Measurements from ENCODE around the gene GRB2. TPM values are rescaled to one million over a fixed set of nuclear protein-coding genes. Genes with fewer than 3 reads are reported as not detected.
A peak's percentile ranks its signal among the peaks of the same experiment; 100 is the strongest.
"Not testable (repeated sequence)": the region's sequence is repeated elsewhere in the genome, so short reads cannot be mapped to it uniquely, and the experiment has no call there.

GRB2 gene
- total and polyA plus RNA-seq, 10 donors, result 66.8 to 352 (median 209) TPM

GRCh38 chr17:75349589-75349988 lies 55.9 kb downstream of the GRB2 start:
- H3K9me3 ChIP-seq, result no peaks in the 10 kb centered on the region
- TF ChIP-seq POLR2A (IDR thresholded peaks at IDR 0.05) (no peak), CTCF (IDR thresholded peaks at IDR 0.05 in 8 of 11, conservative IDR thresholded peaks at IDR 0.05 in 3 of 11) (no peak), POLR2AphosphoS5 (IDR thresholded peaks at IDR 0.05) (no peak)
- H3K36me3 ChIP-seq, result peaks cover 0 to 11% (median 0%) of the 10 kb centered on the region in 6 donors
- intact Hi-C loops (cut with DNase I; ENCODE audit: low total_unique reads), result no loop called here
- no peaks in the 10 kb centered on the region for H3K27me3 ChIP-seq (replicated peaks in 1 of 7)
- peak overlapping the region in 2 of 8 donors; percentile 76 to 83 for H3K27ac ChIP-seq
- 89 to 96% (median 94%) methylated on average over 7 to 8 of the region's 8 CpGs for WGBS, 5 donors
- H3K4me1 ChIP-seq, result peaks cover 25 to 99% (median 81%) of the 10 kb centered on the region in 6 donors
- H3K4me3 ChIP-seq, result no peak overlapping the region
- no peak for DNase-seq

- no peak for TF ChIP-seq CTCF (IDR thresholded peaks at IDR 0.05 in 8 of 11, conservative IDR thresholded peaks at IDR 0.05 in 3 of 11)
- no peak for TF ChIP-seq POLR2A (IDR thresholded peaks at IDR 0.05)
- peak in 1 of 3 donors; percentile 7 for TF ChIP-seq POLR2AphosphoS5 (IDR thresholded peaks at IDR 0.05)
- Histone ChIP-seq H3K36me3 (peaks cover 0 to 11% (median 0%) of the 10 kb centered on the region in 6 donors), H3K4me1 (peaks cover 32 to 99% (median 88%) of the 10 kb centered on the region in 6 donors), H3K9me3 (no peaks in the 10 kb centered on the region), H3K4me3 (peak overlapping the region in 1 of 8 donors; percentile 21), H3K27me3 (replicated peaks in 1 of 7) (no peaks in the 10 kb centered on the region), H3K27ac (peak overlapping the region in 4 of 8 donors; percentile 76 to 83 (median 78))
- 78 to 92% (median 89%) methylated on average over 8 of the region's 8 CpGs for WGBS, 5 donors
- intact Hi-C loops (cut with DNase I; ENCODE audit: low total_unique reads), result no loop called here
- DNase-seq, result no peak
Measured at GRCh38 chr17:75348386-75349012, 57.0 kb downstream of the GRB2 start.

GRCh38 chr17:75346906-75347305 lies 58.6 kb downstream of the GRB2 start:
- 28 to 44% (median 41%) methylated on average over 6 of the region's 6 CpGs for WGBS, 5 donors
- no peak for DNase-seq
- Histone ChIP-seq H3K27me3 (replicated peaks in 1 of 7) (no peaks in the 10 kb centered on the region), H3K9me3 (no peaks in the 10 kb centered on the region), H3K36me3 (peaks cover 0 to 8% (median 0%) of the 10 kb centered on the region in 6 donors), H3K4me1 (peaks cover 46 to 100% (median 96%) of the 10 kb centered on the region in 6 donors), H3K4me3 (peak overlapping the region in 5 of 8 donors; percentile 2 to 57 (median 17)), H3K27ac (peak overlapping the region; percentile 21 to 83 (median 66))
- intact Hi-C loops (cut with DNase I; ENCODE audit: low total_unique reads), result no loop called here
- no peak for TF ChIP-seq POLR2AphosphoS5 (IDR thresholded peaks at IDR 0.05)

GRCh38 chr17:75346368-75346767 lies 59.1 kb downstream of the GRB2 start:
- peak overlapping the region in 7 of 8 donors; percentile 46 to 83 (median 76) for H3K27ac ChIP-seq
- H3K27me3 ChIP-seq (replicated peaks in 1 of 7); intact Hi-C loops (cut with DNase I; ENCODE audit: low total_unique reads); H3K9me3 ChIP-seq; DNase-seq; H3K36me3 ChIP-seq: not testable (repeated sequence)
- H3K4me3 ChIP-seq, result peak overlapping the region in 5 of 8 donors; percentile 2 to 57 (median 17)
- H3K4me1 ChIP-seq, result peaks cover 49 to 100% (median 96%) of the 10 kb centered on the region in 6 donors
- 62 to 73% (median 68%) methylated on average over 9 of the region's 9 CpGs for WGBS, 5 donors

GRCh38 chr17:75345514-75346167 lies 59.8 kb downstream of the GRB2 start:
- H3K4me3 ChIP-seq, result peak overlapping the region in 5 of 8 donors; percentile 6 to 57 (median 17)
- peak in 1 of 3 donors; percentile 74 for TF ChIP-seq POLR2AphosphoS5 (IDR thresholded peaks at IDR 0.05)
- peak in 4 of 11 experiments; percentile 11 to 32 (median 25) for TF ChIP-seq CTCF (IDR thresholded peaks at IDR 0.05 in 8 of 11, conservative IDR thresholded peaks at IDR 0.05 in 3 of 11)
- TF ChIP-seq POLR2A (IDR thresholded peaks at IDR 0.05), result no peak
- WGBS, 5 donors, result 18 to 34% (median 23%) methylated on average over 8 of the region's 8 CpGs
- peak; percentile 83 for DNase-seq
- intact Hi-C loops (cut with DNase I; ENCODE audit: low total_unique reads), result no loop called here
- no peaks in the 10 kb centered on the region for H3K27me3 ChIP-seq (replicated peaks in 1 of 7)
- H3K9me3 ChIP-seq, result no peaks in the 10 kb centered on the region
- H3K4me1 ChIP-seq, result peaks cover 56 to 100% (median 96%) of the 10 kb centered on the region in 6 donors
- H3K36me3 ChIP-seq, result no peaks in the 10 kb centered on the region
- peak overlapping the region; percentile 27 to 83 (median 76) for H3K27ac ChIP-seq

All from spleen (tissue), 11 donors.